Upper lobe of right lung (tissue), 1 donor: ENCODE results near the gene PLEK. TPM values are rescaled to one million over a fixed set of nuclear protein-coding genes. Genes with fewer than 3 reads are reported as not detected.

Source experiments
- ATAC-seq: fragments of 200-7000 bp; cut with Tn5 transposase; one replicate; pipeline ENCODE4 v1.9.1; 2020; ENCODE audit warnings: mild to moderate bottlenecking, moderate library complexity
- DNase-seq: peaks from one replicate; pipeline ENCODE4 v3.0.0-alpha.2; 2020
- H3K27ac ChIP-seq: fragments of 200-600 bp; one replicate; pipeline ENCODE4 v1.8.0; 2022
- H3K27me3 ChIP-seq: fragments of 200-600 bp; one replicate; pipeline ENCODE4 v1.8.0; 2022; ENCODE audit warnings: mild to moderate bottlenecking
- H3K36me3 ChIP-seq: fragments of 200-600 bp; one replicate; pipeline ENCODE4 v1.8.0; 2022
- H3K4me1 ChIP-seq: fragments of 200-600 bp; one replicate; pipeline ENCODE4 v1.8.0; 2022
- H3K4me3 ChIP-seq: fragments of 200-600 bp; one replicate; pipeline ENCODE4 v1.8.0; 2022; ENCODE audit warnings: mild to moderate bottlenecking
- H3K9me3 ChIP-seq: fragments of 200-600 bp; one replicate; pipeline ENCODE4 v1.8.0; 2022
- CTCF ChIP-seq: fragments of 200-600 bp; IDR thresholded peaks from one replicate; pipeline ENCODE4 v1.8.0; 2022; ENCODE audit warnings: antibody characterized with exemption
- intact Hi-C: fragments of 100-400 bp; cut with DNase I; formaldehyde crosslinking; loops from one replicate; pipeline ENCODE4 v1.11.0; 2022
- total RNA-seq: library from RNA; stranded (reverse); fragmentation: NEBNext Ultra II Directional; extraction: Animal tissue kit (Norgen Biotek cat#: 25700); gene quantifications from one replicate; pipeline ENCODE4 v1.2.1, GENCODE V29; 2021
- donor health status: DM: no; HTN: yes; CAD: no; lungs with severe emphysema.

The PLEK gene
- total RNA-seq, 1 donor from 2014 or later, result 32.9 TPM

- H3K36me3 ChIP-seq, result no peaks in the 10 kb centered on the region
- no peak for DNase-seq
- ATAC-seq, result no peak
- no peaks in the 10 kb centered on the region for H3K9me3 ChIP-seq
- no peaks in the 10 kb centered on the region for H3K4me1 ChIP-seq
- H3K27me3 ChIP-seq, result no peaks in the 10 kb centered on the region
- no peak overlapping the region for H3K4me3 ChIP-seq
- intact Hi-C loops, result no loop called here
- no peak overlapping the region for H3K27ac ChIP-seq
- TF ChIP-seq CTCF, result no peak
Measured at GRCh38 chr2:68379184-68379708, 14.2 kb downstream of the PLEK start.

- TF ChIP-seq CTCF, result no peak
- no peak overlapping the region for H3K4me3 ChIP-seq
- H3K36me3 ChIP-seq, result no peaks in the 10 kb centered on the region
- DNase-seq (no peak), ATAC-seq (peak; percentile 17)
- intact Hi-C loops, result no loop called here
- H3K27me3 ChIP-seq, result no peaks in the 10 kb centered on the region
- peaks cover 17% of the 10 kb centered on the region for H3K4me1 ChIP-seq
- H3K9me3 ChIP-seq, result no peaks in the 10 kb centered on the region
- H3K27ac ChIP-seq, result no peak overlapping the region
Measured at GRCh38 chr2:68383778-68384177, 18.7 kb downstream of the PLEK start.

DNA sequence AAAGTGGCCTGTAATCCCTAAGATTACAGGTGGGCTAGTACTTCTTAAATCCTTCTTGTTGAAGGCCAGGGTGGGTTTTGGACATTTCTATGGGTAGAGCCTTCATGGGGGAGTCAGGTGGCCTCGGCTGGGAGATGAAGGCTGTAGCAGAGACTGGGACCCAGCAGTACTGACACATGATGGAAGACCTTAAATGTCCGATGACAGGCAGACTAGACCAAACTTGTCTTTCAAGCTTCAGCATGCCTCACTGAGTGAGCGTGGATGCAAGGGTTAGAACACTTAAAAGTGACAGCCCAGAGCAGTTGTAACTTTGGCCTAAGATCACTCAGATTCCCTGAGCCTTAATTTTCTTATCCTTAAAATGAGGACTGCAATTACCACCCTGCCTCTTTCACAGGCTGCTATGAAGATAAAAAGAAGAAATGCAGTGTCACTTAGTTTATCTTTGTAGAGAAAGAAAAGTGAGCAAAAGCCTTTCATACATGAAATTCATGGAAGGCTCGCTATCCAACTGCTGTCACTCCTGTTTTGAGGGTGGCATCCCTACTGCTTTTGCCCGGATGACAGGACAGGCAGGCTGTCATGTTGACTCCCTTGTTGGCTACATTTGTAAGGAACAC is 19.5 kb downstream of the PLEK start:
- intact Hi-C loops, result no loop called here
- Histone ChIP-seq H3K36me3 (no peaks in the 10 kb centered on the region), H3K27ac (no peak overlapping the region), H3K27me3 (no peaks in the 10 kb centered on the region), H3K4me3 (no peak overlapping the region), H3K4me1 (peaks cover 21% of the 10 kb centered on the region), H3K9me3 (no peaks in the 10 kb centered on the region)
- no peak for TF ChIP-seq CTCF
- DNase-seq (no peak), ATAC-seq (no peak)

- intact Hi-C loops, result no loop called here
- Histone ChIP-seq H3K27ac (no peak overlapping the region), H3K27me3 (no peaks in the 10 kb centered on the region), H3K4me3 (no peak overlapping the region), H3K9me3 (no peaks in the 10 kb centered on the region), H3K36me3 (no peaks in the 10 kb centered on the region), H3K4me1 (peaks cover 21% of the 10 kb centered on the region)
- ATAC-seq, result peak; percentile 73
- no peak for TF ChIP-seq CTCF
- no peak for DNase-seq
Measured at GRCh38 chr2:68385220-68385906, 20.3 kb downstream of the PLEK start.

DNA sequence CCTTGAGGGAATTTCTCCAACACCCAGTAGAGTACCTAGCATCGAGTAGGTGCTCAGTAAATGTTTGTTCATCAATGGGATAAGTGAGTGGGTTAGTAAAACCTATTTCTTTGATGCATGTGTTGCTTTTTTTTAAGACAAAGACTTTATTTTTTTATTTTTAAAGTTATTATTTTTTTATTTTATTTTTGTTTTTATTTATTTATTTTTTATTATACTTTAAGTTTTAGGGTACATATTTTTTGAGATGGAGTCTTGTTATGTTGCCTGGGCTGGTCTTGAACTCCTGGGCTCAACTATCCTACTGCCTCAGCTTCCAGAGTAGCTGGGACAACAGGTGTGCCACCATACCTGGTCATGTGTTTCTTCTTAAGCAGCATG is 20.8 kb downstream of the PLEK start:
- no peak for TF ChIP-seq CTCF
- no peaks in the 10 kb centered on the region for H3K27me3 ChIP-seq
- intact Hi-C loops, result no loop called here
- no peak overlapping the region for H3K27ac ChIP-seq
- ATAC-seq (no peak), DNase-seq (no peak)
- H3K36me3 ChIP-seq, result no peaks in the 10 kb centered on the region
- H3K4me1 ChIP-seq, result peaks cover 21% of the 10 kb centered on the region
- no peak overlapping the region for H3K4me3 ChIP-seq
- no peaks in the 10 kb centered on the region for H3K9me3 ChIP-seq
